Muscle of back (tissue), 11 donors: ENCODE data around the gene IKZF2. TPM values are rescaled to one million over a fixed set of nuclear protein-coding genes. Genes with fewer than 3 reads are reported as not detected.

Experiments used
- DNase-seq, 3 donors: peaks; one replicate each; pipeline versions ENCODE4 v3.0.0 to v3.0.0-alpha.2; 2013
- polyA plus RNA-seq, 10 donors: library from polyadenylated mRNA; unstranded; fragments of 120-200 nt; gene quantifications; one replicate each; pipeline ENCODE4 v1.2.1, GENCODE V29; 2013; ENCODE audit not compliant: insufficient read length in 10 of 10

The IKZF2 gene
- polyA plus RNA-seq, 10 donors = 3.0 to 5.4 (median 3.8) TPM

DNA sequence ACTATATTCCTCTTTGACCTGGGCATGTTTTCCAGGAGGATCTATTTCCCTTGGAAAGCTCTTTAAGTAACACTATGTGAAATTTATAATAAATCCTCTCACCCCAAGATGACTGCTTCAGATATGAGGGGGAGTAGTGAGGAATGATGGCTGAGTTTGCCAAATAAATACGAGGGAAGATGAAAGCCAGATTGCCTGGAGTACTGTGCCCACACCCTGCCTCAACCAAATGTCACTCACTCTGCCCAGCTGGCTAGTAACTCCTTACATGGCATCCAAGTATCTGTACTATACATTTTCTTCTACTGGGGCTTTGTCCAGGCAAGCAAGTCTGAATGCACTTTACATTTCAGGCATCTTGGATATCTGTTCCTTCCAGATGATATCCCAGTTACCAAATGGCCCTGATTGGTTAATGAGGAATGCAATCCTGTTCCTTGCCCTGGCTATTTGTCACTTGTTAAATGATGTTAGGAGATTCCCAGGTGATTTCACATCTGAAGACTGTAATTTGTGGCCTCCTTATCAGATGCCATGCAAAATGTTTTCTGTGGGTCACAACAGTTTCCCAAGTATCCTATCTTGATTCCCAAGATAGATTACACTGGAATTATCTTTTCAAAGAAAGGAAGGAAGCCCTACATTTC, 191.8 kb downstream of the IKZF2 start:
- no peak for DNase-seq

GRCh38 chr2:212958757-212959295, 192.6 kb downstream of the IKZF2 start:
- DNase-seq = no peak

DNA sequence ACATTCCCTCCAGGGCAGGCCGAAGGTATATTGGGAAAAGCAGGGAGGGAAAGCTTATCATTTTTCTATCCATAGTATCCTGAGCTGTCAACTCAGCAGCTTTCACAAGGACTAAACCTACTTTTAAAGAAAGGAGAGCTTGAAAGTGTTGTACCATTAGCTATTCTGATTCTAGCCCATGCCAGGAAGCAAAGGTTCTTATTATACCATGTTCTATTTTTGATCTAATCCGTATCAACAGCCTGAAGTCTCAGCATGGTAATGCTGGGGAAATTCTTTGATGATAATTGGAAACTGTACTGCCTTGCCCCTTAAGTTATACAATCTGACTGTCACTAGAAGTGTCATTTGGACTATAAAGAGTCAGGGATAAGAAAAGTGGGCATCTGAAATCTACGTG, 193.3 kb downstream of the IKZF2 start:
- DNase-seq = no peak

- DNase-seq = no peak
Observed at GRCh38 chr2:212957624-212958023, 193.8 kb downstream of the IKZF2 start.

DNA sequence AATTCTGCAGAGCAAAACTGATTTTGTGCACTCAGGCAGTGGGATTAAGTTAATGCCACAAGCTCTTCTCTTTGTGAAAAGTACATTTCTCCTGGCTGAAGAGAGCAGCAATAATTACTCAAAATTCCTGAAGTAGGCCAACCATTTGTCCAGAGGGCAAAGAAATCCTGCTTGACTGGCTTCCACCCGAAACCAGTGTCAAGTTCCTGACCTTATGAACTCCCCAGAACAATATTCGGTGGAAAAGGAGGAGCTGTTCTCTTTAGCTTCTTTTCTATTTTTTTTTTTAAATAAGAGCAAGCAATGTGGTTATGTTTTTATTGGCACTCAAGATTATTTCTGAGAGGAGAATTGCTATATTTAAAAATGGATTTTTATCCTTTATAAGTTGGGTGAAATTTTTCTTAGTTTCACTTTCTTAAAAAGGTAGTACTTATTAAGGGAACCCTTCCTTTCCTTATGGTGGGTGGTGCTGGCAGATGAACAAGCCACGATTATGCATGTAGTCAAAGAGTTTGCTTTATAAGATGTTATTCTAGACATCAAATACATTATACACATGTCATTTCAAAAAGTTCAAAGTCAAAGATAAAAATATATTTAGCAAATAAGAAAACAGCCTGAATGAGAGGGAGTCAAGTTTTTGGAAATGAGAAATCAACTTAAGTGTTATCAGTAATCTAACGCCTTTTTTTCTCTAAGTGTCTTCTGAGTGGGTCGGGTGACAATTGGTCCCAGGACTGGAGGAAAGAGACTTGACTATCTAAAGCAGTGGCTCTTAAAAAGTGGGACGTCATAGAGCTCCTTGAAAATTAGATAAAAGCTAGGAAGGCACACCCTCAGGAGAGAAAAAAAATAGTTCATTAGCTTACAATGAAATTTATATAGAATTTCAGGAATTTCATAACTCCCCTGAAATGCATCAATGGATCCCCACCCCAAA, 194.5 kb downstream of the IKZF2 start:
- no peak for DNase-seq

- DNase-seq = no peak
Observed at GRCh38 chr2:212953170-212953920, 198.1 kb downstream of the IKZF2 start.

GRCh38 chr2:212949786-212950185, 201.6 kb downstream of the IKZF2 start:
- no peak for DNase-seq

Other genes starting within 250 kb of the IKZF2 start
- gene SPAG16, start 132.9 kb upstream of the IKZF2 start, polyA plus RNA-seq = 10 to 100 TPM; 17.4 to 24.3 (median 20.1) TPM